Measurements from ENCODE around the gene INSIG1.

DNA sequence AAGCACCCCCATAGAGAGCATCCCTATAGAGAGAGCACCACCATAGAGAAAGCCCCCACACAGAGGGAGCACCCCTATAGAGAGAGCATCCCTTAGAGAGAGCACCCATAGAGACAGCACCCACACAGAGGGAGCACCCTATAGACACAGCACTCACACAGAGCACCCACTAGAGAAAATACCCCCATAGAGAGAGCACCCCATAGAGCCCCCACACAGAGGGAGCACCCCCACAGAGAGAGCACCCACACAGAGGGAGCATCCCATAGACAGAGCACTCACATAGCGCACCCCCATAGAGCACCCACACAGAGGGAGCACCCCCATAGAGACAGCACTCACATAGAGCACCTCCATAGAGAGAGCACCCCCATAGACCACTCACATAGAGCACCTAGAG, 48.6 kb downstream of the INSIG1 start:
- TF ChIP-seq, protein P1, sequence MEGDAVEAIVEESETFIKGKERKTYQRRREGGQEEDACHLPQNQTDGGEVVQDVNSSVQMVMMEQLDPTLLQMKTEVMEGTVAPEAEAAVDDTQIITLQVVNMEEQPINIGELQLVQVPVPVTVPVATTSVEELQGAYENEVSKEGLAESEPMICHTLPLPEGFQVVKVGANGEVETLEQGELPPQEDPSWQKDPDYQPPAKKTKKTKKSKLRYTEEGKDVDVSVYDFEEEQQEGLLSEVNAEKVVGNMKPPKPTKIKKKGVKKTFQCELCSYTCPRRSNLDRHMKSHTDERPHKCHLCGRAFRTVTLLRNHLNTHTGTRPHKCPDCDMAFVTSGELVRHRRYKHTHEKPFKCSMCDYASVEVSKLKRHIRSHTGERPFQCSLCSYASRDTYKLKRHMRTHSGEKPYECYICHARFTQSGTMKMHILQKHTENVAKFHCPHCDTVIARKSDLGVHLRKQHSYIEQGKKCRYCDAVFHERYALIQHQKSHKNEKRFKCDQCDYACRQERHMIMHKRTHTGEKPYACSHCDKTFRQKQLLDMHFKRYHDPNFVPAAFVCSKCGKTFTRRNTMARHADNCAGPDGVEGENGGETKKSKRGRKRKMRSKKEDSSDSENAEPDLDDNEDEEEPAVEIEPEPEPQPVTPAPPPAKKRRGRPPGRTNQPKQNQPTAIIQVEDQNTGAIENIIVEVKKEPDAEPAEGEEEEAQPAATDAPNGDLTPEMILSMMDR (IDR thresholded peaks at IDR 0.05 in 8 of 11, conservative IDR thresholded peaks at IDR 0.05 in 3 of 11), result no peak
- no peak for TF ChIP-seq POLR2A (IDR thresholded peaks at IDR 0.05)
